Fibroblast of skin of left quadriceps (primary cell): ENCODE measurements around the gene TMEM203.
A peak's percentile ranks its signal among the peaks of the same experiment; 100 is the strongest.

ENCODE experiments used
- DNase-seq, 2 experiments: peaks; one replicate each; pipeline ENCODE4 v3.0.0-alpha.2; 2013; ENCODE audit warnings: low read depth in 2 of 2

TMEM203 gene

GRCh38 chr9:137219757-137220316 is 14.4 kb upstream of the TMEM203 start:
- no peak for DNase-seq

- DNase-seq: no peak
Measured at GRCh38 chr9:137218754-137219271, 13.4 kb upstream of the TMEM203 start.

- no peak for DNase-seq
Measured at GRCh38 chr9:137218212-137218753, 12.8 kb upstream of the TMEM203 start.

- no peak for DNase-seq
Measured at GRCh38 chr9:137217276-137218211, 12.1 kb upstream of the TMEM203 start.

GRCh38 chr9:137216188-137216965 is 10.9 kb upstream of the TMEM203 start:
- no peak for DNase-seq

- no peak for DNase-seq
Measured at GRCh38 chr9:137215196-137215986, 9.9 kb upstream of the TMEM203 start.

- DNase-seq: no peak
Measured at GRCh38 chr9:137214620-137215019, 9.2 kb upstream of the TMEM203 start.

GRCh38 chr9:137213160-137214060 is 8.0 kb upstream of the TMEM203 start:
- no peak for DNase-seq

- no peak for DNase-seq
Measured at GRCh38 chr9:137212520-137212919, 7.1 kb upstream of the TMEM203 start.

- no peak for DNase-seq
Measured at GRCh38 chr9:137211532-137211931, 6.1 kb upstream of the TMEM203 start.

GRCh38 chr9:137206602-137207001 is 1.2 kb upstream of the TMEM203 start:
- DNase-seq: no peak

- DNase-seq: no peak
Measured at GRCh38 chr9:137204731-137205125, 720 bp downstream of the TMEM203 start.

- no peak for DNase-seq
Measured at GRCh38 chr9:137202966-137203365, 2.5 kb downstream of the TMEM203 start.

- DNase-seq: no peak
Measured at GRCh38 chr9:137201205-137201868, 4.1 kb downstream of the TMEM203 start.

- DNase-seq: peak; percentile 99
Measured at GRCh38 chr9:137200311-137201204, 4.9 kb downstream of the TMEM203 start, which contains the start of gene TPRN. Gene TPRN (minus strand): TSS chr9:137200741. CDS start chr9:137200711, 30 bp downstream.

- no peak for DNase-seq
Measured at GRCh38 chr9:137199411-137200121, 5.9 kb downstream of the TMEM203 start.

GRCh38 chr9:137198902-137199283 is 6.6 kb downstream of the TMEM203 start:
- DNase-seq: no peak
